ENCODE measurements around the gene ANKMY1. TPM values are rescaled to one million over a fixed set of nuclear protein-coding genes. Genes with fewer than 3 reads are reported as not detected.

Gene ANKMY1
- total RNA-seq, 1 donor from 2014 or later, result 7.2 TPM

DNA sequence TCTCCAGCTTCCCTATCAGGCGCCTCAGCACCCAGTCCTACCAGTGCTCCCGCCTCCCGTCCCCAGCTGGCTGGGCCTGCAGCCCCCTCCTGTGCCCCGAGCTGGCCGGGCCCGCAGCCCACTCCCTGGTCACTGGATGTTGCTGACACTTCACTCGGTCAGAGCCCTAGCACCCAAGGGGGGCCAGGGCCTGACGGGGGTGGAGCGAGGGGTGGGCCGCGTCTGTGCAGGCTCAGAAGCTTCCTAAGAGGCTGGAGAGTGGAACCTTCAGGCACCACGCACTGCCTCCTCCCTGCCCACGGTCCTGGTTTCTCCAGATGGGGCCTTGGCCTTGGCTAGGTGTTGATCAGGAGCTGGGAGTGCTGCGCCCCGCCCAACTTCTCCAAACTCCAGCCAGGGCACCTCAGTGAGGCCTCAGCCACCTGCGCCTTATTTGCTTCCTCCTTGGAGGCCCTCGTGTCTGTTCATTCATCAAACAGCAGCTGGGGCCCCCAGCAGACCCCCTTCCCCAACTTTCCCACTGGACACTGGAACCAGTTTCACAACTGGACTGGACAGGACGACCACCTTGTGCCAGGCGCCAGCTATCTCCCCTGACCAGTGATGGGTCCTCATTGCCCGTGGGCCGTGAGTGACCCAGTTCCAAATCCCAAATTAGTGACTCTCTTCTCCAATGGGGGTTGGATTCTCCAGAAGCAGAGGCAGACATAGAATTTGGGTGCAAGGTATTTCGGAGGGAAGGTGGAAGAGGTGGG lies 45.5 kb upstream of the ANKMY1 start:
- Mint-ChIP-seq H3K36me3 (ENCODE audit: low read depth, unreplicated experiment) (peaks cover 10% of the 10 kb centered on the region), H3K9me3 (ENCODE audit: unreplicated experiment) (no peaks in the 10 kb centered on the region), H3K4me3 (ENCODE audit: unreplicated experiment) (no peak overlapping the region), H3K27me3 (ENCODE audit: low read depth, unreplicated experiment) (peaks cover 4% of the 10 kb centered on the region), H3K4me1 (ENCODE audit: low read depth, unreplicated experiment) (no peaks in the 10 kb centered on the region), H3K27ac (ENCODE audit: unreplicated experiment) (no peak overlapping the region)
- Histone ChIP-seq H3K9ac (ENCODE audit: low read length) (no peak overlapping the region), H3K4me3 (ENCODE audit: insufficient read depth, low read depth, low read length) (no peak overlapping the region), H2AFZ (ENCODE audit: low read depth, low read length) (no peak overlapping the region), H3K79me2 (ENCODE audit: insufficient read depth, low read length) (no peaks in the 10 kb centered on the region), H3K9me3 (ENCODE audit: insufficient read depth, low read depth, low read length) (no peaks in the 10 kb centered on the region), H3K27ac (ENCODE audit: low read depth, low read length) (no peak overlapping the region), H4K20me1 (ENCODE audit: insufficient read depth, low read length) (no peaks in the 10 kb centered on the region), H3K4me1 (ENCODE audit: insufficient read depth, low read length) (no peaks in the 10 kb centered on the region), H3K4me2 (ENCODE audit: low read length) (no peak overlapping the region), H3K36me3 (ENCODE audit: insufficient read depth, low read length) (no peaks in the 10 kb centered on the region), H3K27me3 (ENCODE audit: insufficient read depth, low read length) (no peaks in the 10 kb centered on the region)
- no peak for DNase-seq (ENCODE audit: low read depth)
- FAIRE-seq, result no peak
- TF ChIP-seq CTCF (IDR thresholded peaks at IDR 0.05; ENCODE audit: insufficient read depth, low read depth, low read length), result no peak
- TF ChIP-seq EZH2 (IDR thresholded peaks at IDR 0.05; ENCODE audit: insufficient read depth, low read length), result no peak

DNA sequence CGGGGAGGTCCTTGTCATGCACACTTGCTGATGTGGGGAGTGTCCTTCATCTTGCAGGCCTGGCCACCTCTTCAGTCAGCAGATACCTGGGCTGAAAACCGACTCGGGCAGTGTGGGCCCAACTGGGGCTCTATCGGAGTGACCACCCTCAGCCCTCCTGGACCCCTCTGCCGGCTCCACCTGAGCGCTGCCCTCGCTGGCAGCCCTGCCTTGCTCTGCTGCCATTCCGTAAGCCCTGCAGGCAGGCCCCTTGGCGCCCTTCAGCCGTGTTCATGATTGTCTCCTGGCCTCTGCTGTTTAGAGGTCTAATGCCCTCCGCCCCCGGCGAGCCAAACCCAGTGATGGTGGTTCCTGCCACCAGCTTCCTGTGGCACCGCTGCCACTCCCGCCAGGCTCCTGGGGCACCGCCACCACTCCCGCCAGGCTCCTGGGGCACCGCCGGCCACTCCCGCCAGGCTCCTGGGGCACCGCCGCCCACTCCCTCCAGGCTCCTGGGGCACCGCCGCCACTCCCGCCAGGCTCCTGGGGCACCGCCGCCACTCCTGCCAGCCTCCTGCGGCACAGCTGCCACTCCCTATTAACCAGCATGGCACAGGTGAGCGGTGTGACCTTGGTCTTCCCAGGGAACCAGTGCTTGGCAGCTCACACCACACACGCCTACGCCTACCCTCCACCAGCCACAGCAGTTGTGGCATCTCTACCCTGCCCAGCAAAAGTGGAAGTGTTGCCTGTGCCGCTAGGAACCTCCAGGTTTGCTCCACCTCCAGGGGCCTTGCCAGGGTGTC lies 44.7 kb upstream of the ANKMY1 start:
- peaks cover 10% of the 10 kb centered on the region for H3K36me3 Mint-ChIP-seq (ENCODE audit: low read depth, unreplicated experiment)
- H2AFZ ChIP-seq (ENCODE audit: low read depth, low read length), result no peak overlapping the region
- H3K4me3 ChIP-seq (ENCODE audit: insufficient read depth, low read depth, low read length), result no peak overlapping the region
- no peak overlapping the region for H3K4me2 ChIP-seq (ENCODE audit: low read length)
- H3K9ac ChIP-seq (ENCODE audit: low read length), result no peak overlapping the region
- H3K4me3 Mint-ChIP-seq (ENCODE audit: unreplicated experiment), result no peak overlapping the region
- H3K27me3 Mint-ChIP-seq (ENCODE audit: low read depth, unreplicated experiment), result peaks cover 4% of the 10 kb centered on the region
- no peaks in the 10 kb centered on the region for H3K4me1 ChIP-seq (ENCODE audit: insufficient read depth, low read length)
- H3K79me2 ChIP-seq (ENCODE audit: insufficient read depth, low read length), result no peaks in the 10 kb centered on the region
- no peak for DNase-seq (ENCODE audit: low read depth)
- no peak overlapping the region for H3K27ac ChIP-seq (ENCODE audit: low read depth, low read length)
- H3K36me3 ChIP-seq (ENCODE audit: insufficient read depth, low read length), result no peaks in the 10 kb centered on the region
- no peak overlapping the region for H3K27ac Mint-ChIP-seq (ENCODE audit: unreplicated experiment)
- no peaks in the 10 kb centered on the region for H3K27me3 ChIP-seq (ENCODE audit: insufficient read depth, low read length)
- TF ChIP-seq EZH2 (IDR thresholded peaks at IDR 0.05; ENCODE audit: insufficient read depth, low read length) (no peak), CTCF (IDR thresholded peaks at IDR 0.05; ENCODE audit: insufficient read depth, low read depth, low read length) (no peak)
- no peaks in the 10 kb centered on the region for H4K20me1 ChIP-seq (ENCODE audit: insufficient read depth, low read length)
- H3K9me3 Mint-ChIP-seq (ENCODE audit: unreplicated experiment), result no peaks in the 10 kb centered on the region
- H3K4me1 Mint-ChIP-seq (ENCODE audit: low read depth, unreplicated experiment), result no peaks in the 10 kb centered on the region
- FAIRE-seq, result no peak
- H3K9me3 ChIP-seq (ENCODE audit: insufficient read depth, low read depth, low read length), result no peaks in the 10 kb centered on the region

DNA sequence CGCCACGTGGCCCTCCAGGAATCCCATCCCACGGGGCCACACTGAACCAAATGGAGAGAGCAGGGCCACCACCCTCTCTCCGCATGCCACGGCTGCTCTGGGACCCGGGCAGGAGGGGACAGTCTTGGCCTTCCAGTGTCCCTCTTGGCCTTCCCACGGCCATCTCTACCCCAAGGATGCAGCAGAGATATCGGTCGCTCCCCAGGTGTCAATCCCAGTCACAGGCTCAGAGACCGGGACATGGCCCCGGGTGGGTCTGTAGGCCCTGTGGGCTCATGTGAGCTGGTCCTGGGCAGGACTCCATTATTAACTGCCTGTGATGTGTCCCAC lies 44.0 kb upstream of the ANKMY1 start:
- no peak for DNase-seq (ENCODE audit: low read depth)
- Histone ChIP-seq H3K27me3 (ENCODE audit: insufficient read depth, low read length) (no peaks in the 10 kb centered on the region), H3K9me3 (ENCODE audit: insufficient read depth, low read depth, low read length) (no peaks in the 10 kb centered on the region), H3K4me3 (ENCODE audit: insufficient read depth, low read depth, low read length) (no peak overlapping the region), H3K4me2 (ENCODE audit: low read length) (no peak overlapping the region), H3K9ac (ENCODE audit: low read length) (no peak overlapping the region), H3K79me2 (ENCODE audit: insufficient read depth, low read length) (no peaks in the 10 kb centered on the region), H3K4me1 (ENCODE audit: insufficient read depth, low read length) (no peaks in the 10 kb centered on the region), H3K36me3 (ENCODE audit: insufficient read depth, low read length) (no peaks in the 10 kb centered on the region), H2AFZ (ENCODE audit: low read depth, low read length) (no peak overlapping the region), H4K20me1 (ENCODE audit: insufficient read depth, low read length) (peaks cover 4% of the 10 kb centered on the region), H3K27ac (ENCODE audit: low read depth, low read length) (no peak overlapping the region)
- Mint-ChIP-seq H3K27me3 (ENCODE audit: low read depth, unreplicated experiment) (peaks cover 3% of the 10 kb centered on the region), H3K27ac (ENCODE audit: unreplicated experiment) (no peak overlapping the region), H3K4me1 (ENCODE audit: low read depth, unreplicated experiment) (no peaks in the 10 kb centered on the region), H3K4me3 (ENCODE audit: unreplicated experiment) (no peak overlapping the region), H3K36me3 (ENCODE audit: low read depth, unreplicated experiment) (peaks cover 10% of the 10 kb centered on the region), H3K9me3 (ENCODE audit: unreplicated experiment) (no peaks in the 10 kb centered on the region)
- no peak for FAIRE-seq
- TF ChIP-seq CTCF (IDR thresholded peaks at IDR 0.05; ENCODE audit: insufficient read depth, low read depth, low read length) (no peak), EZH2 (IDR thresholded peaks at IDR 0.05; ENCODE audit: insufficient read depth, low read length) (no peak)

Data from astrocyte (in vitro differentiated cells and primary cell).